HUES6 (cell line): ENCODE results near the gene RMI2.
A peak's percentile ranks its signal among the peaks of the same experiment; 100 is the strongest.

Source experiments
- H3K27ac ChIP-seq: 2 replicates; pipeline ENCODE4 v1.7.0; 2013; ENCODE audit warnings: low read depth, mild to moderate bottlenecking, low read length, inconsistent platforms
- H3K27me3 ChIP-seq: 2 replicates; pipeline ENCODE4 v1.6.1; 2013; ENCODE audit warnings: low read length; ENCODE audit not compliant: control insufficient read depth, insufficient read depth
- H3K36me3 ChIP-seq: 2 replicates; pipeline ENCODE4 v1.6.1; 2013; ENCODE audit warnings: low read length; ENCODE audit not compliant: control insufficient read depth, insufficient read depth
- H3K4me1 ChIP-seq: 2 replicates; pipeline ENCODE4 v1.6.1; 2013; ENCODE audit warnings: low read length; ENCODE audit not compliant: control insufficient read depth, insufficient read depth
- H3K4me3 ChIP-seq: 2 replicates; pipeline ENCODE4 v1.5.1; 2013; ENCODE audit warnings: low read depth, low read length
- H3K9ac ChIP-seq: one replicate; pipeline ENCODE4 v1.6.1; 2013; ENCODE audit warnings: mild to moderate bottlenecking, low read length
- H3K9me3 ChIP-seq: 2 replicates; pipeline ENCODE4 v1.6.1; 2013; ENCODE audit warnings: low read depth, low read length; ENCODE audit not compliant: control insufficient read depth, insufficient read depth

The RMI2 gene

GRCh38 chr16:11330526-11331237 lies 14.6 kb upstream of the RMI2 start:
- H3K4me3 ChIP-seq: no peak overlapping the region
- no peak overlapping the region for H3K9ac ChIP-seq
- H3K4me1 ChIP-seq: peaks cover 34% of the 10 kb centered on the region

GRCh38 chr16:11331967-11332366 lies 13.3 kb upstream of the RMI2 start:
- Histone ChIP-seq H3K4me1 (peaks cover 30% of the 10 kb centered on the region), H3K27ac (no peak overlapping the region), H3K4me3 (no peak overlapping the region), H3K36me3 (no peaks in the 10 kb centered on the region; the same call in 1 of the 2 replicates), H3K27me3 (no peaks in the 10 kb centered on the region), H3K9ac (no peak overlapping the region), H3K9me3 (peaks cover 7% of the 10 kb centered on the region)

More at GRCh38 chr16:11330526-11331237, 14.6 kb upstream of the RMI2 start:
- peaks cover 7% of the 10 kb centered on the region for H3K9me3 ChIP-seq
- no peaks in the 10 kb centered on the region for H3K27me3 ChIP-seq
- H3K36me3 ChIP-seq: no peaks in the 10 kb centered on the region; the same call in 1 of the 2 replicates
- peak overlapping the region; percentile 39; the same call in 1 of the 2 replicates for H3K27ac ChIP-seq

GRCh38 chr16:11333010-11333409 lies 12.2 kb upstream of the RMI2 start:
- Histone ChIP-seq H3K27me3 (no peaks in the 10 kb centered on the region), H3K9ac (no peak overlapping the region), H3K36me3 (no peaks in the 10 kb centered on the region; the same call in 1 of the 2 replicates), H3K9me3 (peaks cover 11% of the 10 kb centered on the region), H3K27ac (no peak overlapping the region), H3K4me1 (peaks cover 20% of the 10 kb centered on the region), H3K4me3 (no peak overlapping the region)

GRCh38 chr16:11333702-11334101 lies 11.6 kb upstream of the RMI2 start:
- no peak overlapping the region for H3K27ac ChIP-seq

GRCh38 chr16:11334831-11335404 lies 10.3 kb upstream of the RMI2 start:
- Histone ChIP-seq H3K27ac (no peak overlapping the region), H3K27me3 (no peaks in the 10 kb centered on the region)

More at GRCh38 chr16:11333702-11334101, 11.6 kb upstream of the RMI2 start:
- Histone ChIP-seq H3K4me1 (peaks cover 16% of the 10 kb centered on the region), H3K27me3 (no peaks in the 10 kb centered on the region), H3K4me3 (no peak overlapping the region), H3K9me3 (peaks cover 11% of the 10 kb centered on the region), H3K9ac (no peak overlapping the region), H3K36me3 (no peaks in the 10 kb centered on the region; the same call in 1 of the 2 replicates)

GRCh38 chr16:11339075-11339474 lies 6.2 kb upstream of the RMI2 start:
- H3K4me3 ChIP-seq: no peak overlapping the region

More at GRCh38 chr16:11334831-11335404, 10.3 kb upstream of the RMI2 start:
- no peaks in the 10 kb centered on the region; the same call in 1 of the 2 replicates for H3K36me3 ChIP-seq
- no peak overlapping the region for H3K9ac ChIP-seq
- peaks cover 11% of the 10 kb centered on the region for H3K9me3 ChIP-seq
- H3K4me3 ChIP-seq: no peak overlapping the region
- peaks cover 3% of the 10 kb centered on the region for H3K4me1 ChIP-seq

GRCh38 chr16:11340710-11341109 lies 4.5 kb upstream of the RMI2 start:
- Histone ChIP-seq H3K27me3 (no peaks in the 10 kb centered on the region), H3K4me3 (no peak overlapping the region), H3K9ac (no peak overlapping the region), H3K27ac (no peak overlapping the region), H3K4me1 (peaks cover 5% of the 10 kb centered on the region; the same call in 1 of the 2 replicates), H3K36me3 (no peaks in the 10 kb centered on the region), H3K9me3 (peaks cover 3% of the 10 kb centered on the region)

More at GRCh38 chr16:11339075-11339474, 6.2 kb upstream of the RMI2 start:
- peaks cover 11% of the 10 kb centered on the region for H3K9me3 ChIP-seq
- peaks cover 5% of the 10 kb centered on the region; the same call in 1 of the 2 replicates for H3K4me1 ChIP-seq
- H3K36me3 ChIP-seq: no peaks in the 10 kb centered on the region; the same call in 1 of the 2 replicates
- H3K9ac ChIP-seq: no peak overlapping the region
- H3K27ac ChIP-seq: no peak overlapping the region
- H3K27me3 ChIP-seq: no peaks in the 10 kb centered on the region

- Histone ChIP-seq H3K9ac (no peak overlapping the region), H3K27ac (no peak overlapping the region), H3K4me1 (peaks cover 9% of the 10 kb centered on the region), H3K27me3 (no peaks in the 10 kb centered on the region), H3K36me3 (no peaks in the 10 kb centered on the region), H3K9me3 (peaks cover 3% of the 10 kb centered on the region), H3K4me3 (no peak overlapping the region)
Observed at GRCh38 chr16:11341371-11341770, 3.9 kb upstream of the RMI2 start.

GRCh38 chr16:11342021-11342855 lies 3.0 kb upstream of the RMI2 start:
- Histone ChIP-seq H3K4me3 (no peak overlapping the region), H3K36me3 (peaks cover 3% of the 10 kb centered on the region; the same call in 1 of the 2 replicates), H3K27me3 (no peaks in the 10 kb centered on the region), H3K27ac (no peak overlapping the region), H3K4me1 (peaks cover 18% of the 10 kb centered on the region), H3K9ac (no peak overlapping the region), H3K9me3 (peaks cover 3% of the 10 kb centered on the region)

- no peaks in the 10 kb centered on the region for H3K27me3 ChIP-seq
- H3K9ac ChIP-seq: no peak overlapping the region
- no peak overlapping the region for H3K27ac ChIP-seq
- H3K9me3 ChIP-seq: no peaks in the 10 kb centered on the region
- peaks cover 13% of the 10 kb centered on the region for H3K36me3 ChIP-seq
- H3K4me3 ChIP-seq: 0 out of 2 replicates have a peak overlapping the region, but pooled peaks have one; percentile 12
- H3K4me1 ChIP-seq: peaks cover 36% of the 10 kb centered on the region
Observed at GRCh38 chr16:11346700-11347319, 1.6 kb downstream of the RMI2 start.
